Uterus (tissue), 2 donors: ENCODE results near the gene TADA1.

Experiments
- POLR2A ChIP-seq, 2 donors: fragments of 450-650 bp; IDR thresholded peaks; one replicate each; pipeline ENCODE4 v1.6.1; 2016; ENCODE audit warnings: antibody characterized with exemption in 2 of 2, mild to moderate bottlenecking in 1 of 2, moderate library complexity in 1 of 2
- TF ChIP-seq, protein P1 (sequence below), 4 experiments: fragments of 200-600 bp in 2 of 4; fragments of 450-650 bp in 2 of 4; sonication (generic) in 2 of 4; IDR thresholded peaks; one replicate each; pipeline ENCODE4 v1.5.1; 2016 to 2019; ENCODE audit warnings: antibody characterized with exemption in 4 of 4, mild to moderate bottlenecking in 2 of 4, moderate library complexity in 1 of 4

- TF ChIP-seq POLR2A (IDR thresholded peaks at IDR 0.05): no peak
- TF ChIP-seq, protein P1, sequence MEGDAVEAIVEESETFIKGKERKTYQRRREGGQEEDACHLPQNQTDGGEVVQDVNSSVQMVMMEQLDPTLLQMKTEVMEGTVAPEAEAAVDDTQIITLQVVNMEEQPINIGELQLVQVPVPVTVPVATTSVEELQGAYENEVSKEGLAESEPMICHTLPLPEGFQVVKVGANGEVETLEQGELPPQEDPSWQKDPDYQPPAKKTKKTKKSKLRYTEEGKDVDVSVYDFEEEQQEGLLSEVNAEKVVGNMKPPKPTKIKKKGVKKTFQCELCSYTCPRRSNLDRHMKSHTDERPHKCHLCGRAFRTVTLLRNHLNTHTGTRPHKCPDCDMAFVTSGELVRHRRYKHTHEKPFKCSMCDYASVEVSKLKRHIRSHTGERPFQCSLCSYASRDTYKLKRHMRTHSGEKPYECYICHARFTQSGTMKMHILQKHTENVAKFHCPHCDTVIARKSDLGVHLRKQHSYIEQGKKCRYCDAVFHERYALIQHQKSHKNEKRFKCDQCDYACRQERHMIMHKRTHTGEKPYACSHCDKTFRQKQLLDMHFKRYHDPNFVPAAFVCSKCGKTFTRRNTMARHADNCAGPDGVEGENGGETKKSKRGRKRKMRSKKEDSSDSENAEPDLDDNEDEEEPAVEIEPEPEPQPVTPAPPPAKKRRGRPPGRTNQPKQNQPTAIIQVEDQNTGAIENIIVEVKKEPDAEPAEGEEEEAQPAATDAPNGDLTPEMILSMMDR (IDR thresholded peaks at IDR 0.05): no peak
Measured at GRCh38 chr1:166874464-166874863, 1.6 kb downstream of the TADA1 start.
